HepG2 (cell line): ENCODE measurements around the gene NUFIP2. TPM values are rescaled to one million over a fixed set of nuclear protein-coding genes. Genes with fewer than 3 reads are reported as not detected.

ENCODE experiments used
- ATAC-seq: fragments of 200-7000 bp; cut with Tn5 transposase; 3 replicates; pipeline ENCODE4 v1.9.1; 2020; ENCODE audit warnings: mild to moderate bottlenecking, moderate library complexity
- BruUV-seq: library from RNA; stranded (reverse); fragments of 400-500 nt; replicated peaks from 2 replicates; lab custom pipeline; 2021; lab: Mats Ljungman, UMichigan
- CTCF ChIA-PET: fragments of 300-600 bp; formaldehyde crosslinking; extraction: SDS; loops from one replicate; lab custom pipeline; 2021; ENCODE audit warnings: low total read pairs, inconsistent platforms, low intra/inter-chr PET ratio; lab: Yijun Ruan, JAX
- POLR2A ChIA-PET: fragments of 350-600 bp; sonication (Branson Sonifier 250); formaldehyde crosslinking; loops from one replicate; lab custom pipeline; 2020; ENCODE audit warnings: antibody characterized with exemption, inconsistent platforms; lab: Yijun Ruan, JAX
- DNase-seq: peaks from one replicate; pipeline ENCODE4 v3.0.0-alpha.2; 2015; ENCODE audit warnings: low spot score
- FAIRE-seq: peaks from 3 replicates; lab custom pipeline; 2011; peaks lifted over from hg19 to GRCh38; lab: Jason Lieb, UNC
- H2AFZ ChIP-seq: one replicate; pipeline ENCODE4 v1.6.1; 2011; ENCODE audit warnings: low read length, inconsistent platforms
- H3K27ac ChIP-seq: fragments of 300-600 bp; 3 replicates; pipeline ENCODE4 v1.8.0; 2011; ENCODE audit warnings: mixed run types, mild to moderate bottlenecking, mixed read lengths, low read length, inconsistent platforms; ENCODE audit not compliant: insufficient read depth; ENCODE audit errors: extremely low read length
- H3K27me3 ChIP-seq, 2 experiments: fragments of 200-600 bp in 1 of 2; 2 replicates in 1 of 2; 3 replicates in 1 of 2; pipeline versions ENCODE4 v1.6.0 to v1.8.0; 2011; ENCODE audit warnings: low read length in 2 of 2, mild to moderate bottlenecking in 2 of 2, moderate library complexity in 2 of 2, inconsistent platforms in 1 of 2; ENCODE audit not compliant: insufficient read depth in 2 of 2, control insufficient read depth in 1 of 2
- H3K36me3 ChIP-seq, 2 experiments: fragments of 200-600 bp in 1 of 2; replicated peaks in 1 of 2; 2 replicates in 1 of 2; 3 replicates in 1 of 2; pipeline versions ENCODE4 v1.5.1 to v1.8.0; 2011; ENCODE audit warnings: low read length in 2 of 2, inconsistent platforms in 1 of 2; ENCODE audit not compliant: insufficient read depth in 2 of 2, control insufficient read depth in 1 of 2
- H3K4me1 ChIP-seq: 2 replicates; pipeline ENCODE4 v1.5.1; 2012; ENCODE audit warnings: low read length, inconsistent platforms; ENCODE audit not compliant: insufficient read depth
- H3K4me2 ChIP-seq: 2 replicates; pipeline ENCODE4 v1.6.0; 2011; ENCODE audit warnings: low read depth, low read length, inconsistent platforms
- H3K4me3 ChIP-seq, 3 experiments: fragments of 200-600 bp in 1 of 3; sonication (generic), shearing (Covaris generic) in 1 of 3; replicated peaks in 1 of 3; 2 replicates each; pipeline ENCODE4 v1.5.1; 2011 to 2016; ENCODE audit warnings: low read length in 3 of 3, inconsistent platforms in 2 of 3, low read depth in 2 of 3, mild to moderate bottlenecking in 2 of 3, control low read depth in 1 of 3, mixed read lengths in 1 of 3; ENCODE audit not compliant: insufficient read depth in 1 of 3
- H3K79me2 ChIP-seq: one replicate; pipeline ENCODE4 v1.6.1; 2011; ENCODE audit warnings: low read length, inconsistent platforms; ENCODE audit not compliant: insufficient read depth
- H3K9ac ChIP-seq: 2 replicates; pipeline ENCODE4 v1.6.0; 2011; ENCODE audit warnings: mild to moderate bottlenecking, low read depth, low read length, inconsistent platforms; ENCODE audit not compliant: insufficient read depth
- H3K9me3 ChIP-seq: 2 replicates; pipeline ENCODE4 v1.5.1; 2012; ENCODE audit warnings: mild to moderate bottlenecking, low read length
- H4K20me1 ChIP-seq: 2 replicates; pipeline ENCODE4 v1.6.0; 2011; ENCODE audit warnings: inconsistent platforms, mild to moderate bottlenecking, low read length, moderate library complexity; ENCODE audit not compliant: insufficient read depth
- DR1 ChIP-seq: sonication (generic); formaldehyde crosslinking; IDR thresholded peaks from 2 replicates; pipeline ENCODE4 v1.8.0; 2021; ENCODE audit warnings: mild to moderate bottlenecking, missing genetic modification reagents, inconsistent platforms
- FOSL2 ChIP-seq: sonication (generic); formaldehyde crosslinking; IDR thresholded peaks from 2 replicates; pipeline ENCODE4 v1.4.0; 2020; ENCODE audit warnings: missing genetic modification reagents
- KLF6 ChIP-seq: IDR thresholded peaks from 2 replicates; pipeline ENCODE4 v1.8.0; 2016; ENCODE audit warnings: missing biosample characterization, missing genetic modification reagents
- MAFG ChIP-seq: sonication (generic); formaldehyde crosslinking; IDR thresholded peaks from 2 replicates; pipeline ENCODE4 v1.5.1; 2020; ENCODE audit warnings: mild to moderate bottlenecking, missing genetic modification reagents
- NR2F1 ChIP-seq, 2 experiments: fragments of 450-650 bp in 1 of 2; formaldehyde crosslinking in 1 of 2; IDR thresholded peaks; 2 replicates each; pipeline versions ENCODE4 v1.5.0 to v1.6.1; 2016 to 2020; ENCODE audit warnings: mild to moderate bottlenecking in 1 of 2, missing compliant biosample characterization in 1 of 2, missing genetic modification reagents in 1 of 2, moderate library complexity in 1 of 2
- NR2F6 ChIP-seq, 2 experiments: IDR thresholded peaks; 2 replicates each; pipeline ENCODE4 v1.6.1; 2016; ENCODE audit warnings: antibody characterized with exemption in 1 of 2, mild to moderate bottlenecking in 1 of 2
- PAF1 ChIP-seq: IDR thresholded peaks from 2 replicates; pipeline ENCODE4 v1.6.1; 2016; ENCODE audit warnings: missing genetic modification reagents, missing compliant biosample characterization
- RARA ChIP-seq: IDR thresholded peaks from 2 replicates; pipeline ENCODE4 v1.6.1; 2016; ENCODE audit warnings: missing genetic modification reagents, missing compliant biosample characterization
- RARG ChIP-seq: sonication (generic); formaldehyde crosslinking; IDR thresholded peaks from 2 replicates; pipeline ENCODE4 v1.4.0; 2020; ENCODE audit warnings: low read depth, mild to moderate bottlenecking, missing genetic modification reagents
- SYNCRIP ChIP-seq: fragments of 200-400 bp; formaldehyde crosslinking; IDR thresholded peaks from 2 replicates; pipeline ENCODE4 v1.6.1; 2018; ENCODE audit warnings: mild to moderate bottlenecking, low read depth, low read length; ENCODE audit not compliant: insufficient read depth
- TAF15 ChIP-seq: fragments of 200-400 bp; formaldehyde crosslinking; IDR thresholded peaks from one replicate; pipeline ENCODE4 v1.6.1; 2018; ENCODE audit warnings: mild to moderate bottlenecking, low read depth, low read length; ENCODE audit not compliant: poor library complexity, severe bottlenecking
- TCF7 ChIP-seq: sonication (generic); IDR thresholded peaks from 2 replicates; pipeline ENCODE4 v1.6.1; 2016; ENCODE audit warnings: antibody characterized with exemption, low read depth
- ZFX ChIP-seq: sonication (generic); formaldehyde crosslinking; IDR thresholded peaks from 2 replicates; pipeline ENCODE4 v1.4.0; 2020; ENCODE audit warnings: mild to moderate bottlenecking, low read depth, missing genetic modification reagents, moderate library complexity
- ZNF781 ChIP-seq: sonication (generic); formaldehyde crosslinking; IDR thresholded peaks from 2 replicates; pipeline ENCODE4 v1.5.1; 2020; ENCODE audit warnings: borderline replicate concordance, mild to moderate bottlenecking, missing genetic modification reagents; ENCODE audit errors: not compliant biosample characterization
- WGBS: methylation state at CpG from one replicate; pipeline ENCODE4 v1.1.6; 2017; ENCODE audit warnings: low lambda C conversion rate; 5-methylcytosine and 5-hydroxymethylcytosine counted together
- in situ Hi-C: cut with HindIII; loops from 2 replicates; pipeline ENCODE4 v1.10.0; 2017; ENCODE audit warnings: low pct_unique_long_range_greater_than_20kb; ENCODE audit not compliant: extremely low pct_ligation_motif_present
- intact Hi-C: fragments of 100-400 bp; cut with micrococcal nuclease; formaldehyde crosslinking; loops from one replicate; pipeline ENCODE4 v1.10.0; 2022; ENCODE audit not compliant: unreplicated experiment
- polyA plus RNA-seq, 8 experiments: library from polyadenylated mRNA; depleted of rRNA in 3 of 8; stranded (reverse) in 7 of 8; unstranded in 1 of 8; fragments of >200 nt; fragmentation: Illumina TruSeq in 4 of 8; extraction: Trizol in 4 of 8; gene quantifications; 2 replicates each; pipeline versions ENCODE4 v1.2.1 to v1.2.3, GENCODE V29; 2011 to 2016; ENCODE audit warnings: low read depth in 4 of 8, missing spikeins in 1 of 8, mixed read lengths in 1 of 8; ENCODE audit not compliant: insufficient read depth in 1 of 8
- total RNA-seq, 5 experiments: library from RNA; depleted of rRNA; stranded (reverse); fragments of >200 nt; fragmentation: Illumina TruSeq; extraction: Trizol; gene quantifications; 2 replicates each; pipeline ENCODE4 v1.2.3, GENCODE V29; 2016; ENCODE audit warnings: low read depth in 1 of 5
- TF ChIP-seq, protein P1 (sequence below): sonication (generic); formaldehyde crosslinking; IDR thresholded peaks from 2 replicates; pipeline ENCODE4 v1.4.0; 2020; ENCODE audit warnings: missing genetic modification reagents; ENCODE audit errors: not compliant biosample characterization
- TF ChIP-seq, protein P2 (sequence below): sonication (generic); formaldehyde crosslinking; conservative IDR thresholded peaks from 2 replicates; pipeline ENCODE4 v1.8.1; 2023; ENCODE audit warnings: missing genetic modification reagents
- TF ChIP-seq, protein P3 (sequence below): sonication (generic); formaldehyde crosslinking; IDR thresholded peaks from 2 replicates; pipeline ENCODE4 v1.8.0; 2022; ENCODE audit warnings: low read depth, missing genetic modification reagents

The NUFIP2 gene
- total and polyA plus RNA-seq, 2 of the 13 experiments (the other 11 are each of a cell fraction or from before 2014, with no cell fraction given), result 10.3 to 30.8 TPM

- Histone ChIP-seq H3K4me2 (no peak overlapping the region; the same call in 1 of the 2 replicates), H3K4me1 (no peaks in the 10 kb centered on the region), H3K9ac (no peak overlapping the region), H3K79me2 (no peaks in the 10 kb centered on the region), H3K27me3 (no peaks in the 10 kb centered on the region), H3K36me3 (no peaks in the 10 kb centered on the region), H4K20me1 (no peaks in the 10 kb centered on the region), H3K9me3 (no peaks in the 10 kb centered on the region), H3K27ac (no peak overlapping the region), H3K4me3 (no peak overlapping the region), H2AFZ (no peak overlapping the region)
- intact Hi-C loops (loop anchor here (10.0 kb wide), 2 partner anchors 144 to 266 kb away; partner anchors contain the start of genes ABHD15 and TP53I13), in situ Hi-C loops (no loop called here)
- ATAC-seq, result no peak
- no peak for DNase-seq
- WGBS, result 54% methylated on average over 2 of the region's 2 CpGs
- ChIA-PET POLR2A (no interaction called here), CTCF (no interaction called here)
- no TSS peak for BruUV-seq
- no peak for FAIRE-seq
- TF ChIP-seq PAF1 (CRISPR knock-in tag) (no peak), SYNCRIP (no peak), FOSL2 (CRISPR knock-in tag) (no peak), NR2F6 (IDR thresholded peaks at IDR 0.05) (peak; percentile 60), NR2F6 (CRISPR knock-in tag; IDR thresholded peaks at IDR 0.05) (peak; percentile 61; the same call in 1 of the 2 replicates), RARG (CRISPR knock-in tag) (no peak), TCF7 (no peak), NR2F1 (CRISPR knock-in tag; IDR thresholded peaks at IDR 0.05) (peak; percentile 42 to 54; a peak in 2 of 4 replicates), ZFX (CRISPR knock-in tag) (no peak), MAFG (CRISPR knock-in tag) (no peak), KLF6 (no peak), RARA (CRISPR knock-in tag) (peak; percentile 63; the same call in 1 of the 2 replicates), ZNF781 (CRISPR knock-in tag) (no peak), TAF15 (no peak), DR1 (CRISPR knock-in tag) (no peak)
- TF ChIP-seq, protein P1, sequence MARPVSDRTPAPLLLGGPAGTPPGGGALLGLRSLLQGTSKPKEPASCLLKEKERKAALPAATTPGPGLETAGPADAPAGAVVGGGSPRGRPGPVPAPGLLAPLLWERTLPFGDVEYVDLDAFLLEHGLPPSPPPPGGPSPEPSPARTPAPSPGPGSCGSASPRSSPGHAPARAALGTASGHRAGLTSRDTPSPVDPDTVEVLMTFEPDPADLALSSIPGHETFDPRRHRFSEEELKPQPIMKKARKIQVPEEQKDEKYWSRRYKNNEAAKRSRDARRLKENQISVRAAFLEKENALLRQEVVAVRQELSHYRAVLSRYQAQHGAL (CRISPR knock-in tag), result no peak
- TF ChIP-seq, protein P2, sequence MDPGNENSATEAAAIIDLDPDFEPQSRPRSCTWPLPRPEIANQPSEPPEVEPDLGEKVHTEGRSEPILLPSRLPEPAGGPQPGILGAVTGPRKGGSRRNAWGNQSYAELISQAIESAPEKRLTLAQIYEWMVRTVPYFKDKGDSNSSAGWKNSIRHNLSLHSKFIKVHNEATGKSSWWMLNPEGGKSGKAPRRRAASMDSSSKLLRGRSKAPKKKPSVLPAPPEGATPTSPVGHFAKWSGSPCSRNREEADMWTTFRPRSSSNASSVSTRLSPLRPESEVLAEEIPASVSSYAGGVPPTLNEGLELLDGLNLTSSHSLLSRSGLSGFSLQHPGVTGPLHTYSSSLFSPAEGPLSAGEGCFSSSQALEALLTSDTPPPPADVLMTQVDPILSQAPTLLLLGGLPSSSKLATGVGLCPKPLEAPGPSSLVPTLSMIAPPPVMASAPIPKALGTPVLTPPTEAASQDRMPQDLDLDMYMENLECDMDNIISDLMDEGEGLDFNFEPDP, result no peak
- TF ChIP-seq, protein P3, sequence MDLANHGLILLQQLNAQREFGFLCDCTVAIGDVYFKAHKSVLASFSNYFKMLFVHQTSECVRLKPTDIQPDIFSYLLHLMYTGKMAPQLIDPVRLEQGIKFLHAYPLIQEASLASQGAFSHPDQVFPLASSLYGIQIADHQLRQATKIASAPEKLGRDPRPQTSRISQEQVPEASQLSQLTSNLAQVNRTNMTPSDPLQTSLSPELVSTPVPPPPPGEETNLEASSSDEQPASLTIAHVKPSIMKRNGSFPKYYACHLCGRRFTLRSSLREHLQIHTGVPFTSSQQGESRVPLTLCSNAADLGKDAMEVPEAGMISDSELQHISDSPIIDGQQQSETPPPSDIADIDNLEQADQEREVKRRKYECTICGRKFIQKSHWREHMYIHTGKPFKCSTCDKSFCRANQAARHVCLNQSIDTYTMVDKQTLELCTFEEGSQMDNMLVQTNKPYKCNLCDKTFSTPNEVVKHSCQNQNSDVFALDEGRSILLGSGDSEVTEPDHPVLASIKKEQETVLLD, result no peak
Measured at GRCh38 chr17:29299031-29299430, 5.1 kb upstream of the NUFIP2 start.
